ENCODE results near the gene GBX2. TPM values are rescaled to one million over a fixed set of nuclear protein-coding genes. Genes with fewer than 3 reads are reported as not detected.

The GBX2 gene
- total RNA-seq, 1 donor from 2014 or later: not detected

Other genes with a start within 250 kb of the GBX2 start
- gene ASB18, start 96.0 kb upstream of the GBX2 start, total RNA-seq: 0.38 TPM in 1 of 2 replicates, not detected in the other

All from bronchial epithelial cell (primary cell).